ENCODE results near the gene TCEAL4. TPM values are rescaled to one million over a fixed set of nuclear protein-coding genes. Genes with fewer than 3 reads are reported as not detected.

TCEAL4 gene
- total and polyA plus RNA-seq, 2 experiments from 2014 or later: 65.9 to 127 TPM

GRCh38 chrX:103565752-103566151, 19.6 kb upstream of the TCEAL4 start:
- no peaks in the 10 kb centered on the region for H3K27me3 ChIP-seq
- no peaks in the 10 kb centered on the region for H3K4me1 ChIP-seq (ENCODE audit: low read depth)
- no peak for TF ChIP-seq CTCF (IDR thresholded peaks at IDR 0.05; ENCODE audit: low read depth, low read length)
- H3K9me3 ChIP-seq (ENCODE audit: low read depth): no peaks in the 10 kb centered on the region
- DNase-seq (ENCODE audit: low read depth in 1 of 2, low spot score in 1 of 2): peak in 1 of 2 donors; percentile 80
- H3K4me3 ChIP-seq: no peak overlapping the region
- no peaks in the 10 kb centered on the region for H3K36me3 ChIP-seq
- no peak overlapping the region for H3K27ac ChIP-seq

GRCh38 chrX:103571121-103571520, 14.2 kb upstream of the TCEAL4 start:
- Histone ChIP-seq H3K4me3 (no peak overlapping the region), H3K27me3 (no peaks in the 10 kb centered on the region), H3K4me1 (ENCODE audit: low read depth) (no peaks in the 10 kb centered on the region), H3K9me3 (ENCODE audit: low read depth) (no peaks in the 10 kb centered on the region), H3K27ac (no peak overlapping the region), H3K36me3 (no peaks in the 10 kb centered on the region)
- no peak for TF ChIP-seq CTCF (IDR thresholded peaks at IDR 0.05; ENCODE audit: low read depth, low read length)
- DNase-seq (ENCODE audit: low read depth in 1 of 2, low spot score in 1 of 2): no peak

GRCh38 chrX:103571726-103572125, 13.6 kb upstream of the TCEAL4 start:
- no peaks in the 10 kb centered on the region for H3K27me3 ChIP-seq
- H3K4me1 ChIP-seq (ENCODE audit: low read depth): no peaks in the 10 kb centered on the region
- DNase-seq (ENCODE audit: low read depth in 1 of 2, low spot score in 1 of 2): no peak
- TF ChIP-seq CTCF (IDR thresholded peaks at IDR 0.05; ENCODE audit: low read depth, low read length): no peak
- H3K4me3 ChIP-seq: no peak overlapping the region
- H3K27ac ChIP-seq: no peak overlapping the region
- H3K9me3 ChIP-seq (ENCODE audit: low read depth): no peaks in the 10 kb centered on the region
- no peaks in the 10 kb centered on the region for H3K36me3 ChIP-seq

GRCh38 chrX:103573202-103573601, 12.1 kb upstream of the TCEAL4 start:
- no peaks in the 10 kb centered on the region for H3K36me3 ChIP-seq
- H3K27me3 ChIP-seq: no peaks in the 10 kb centered on the region
- DNase-seq (ENCODE audit: low read depth in 1 of 2, low spot score in 1 of 2): no peak
- no peaks in the 10 kb centered on the region for H3K4me1 ChIP-seq (ENCODE audit: low read depth)
- no peaks in the 10 kb centered on the region for H3K9me3 ChIP-seq (ENCODE audit: low read depth)
- no peak for TF ChIP-seq CTCF (IDR thresholded peaks at IDR 0.05; ENCODE audit: low read depth, low read length)
- H3K4me3 ChIP-seq: no peak overlapping the region
- no peak overlapping the region for H3K27ac ChIP-seq

- Histone ChIP-seq H3K36me3 (peaks cover 5% of the 10 kb centered on the region), H3K27ac (no peak overlapping the region), H3K4me1 (ENCODE audit: low read depth) (peaks cover 3% of the 10 kb centered on the region), H3K9me3 (ENCODE audit: low read depth) (no peaks in the 10 kb centered on the region), H3K4me3 (no peak overlapping the region), H3K27me3 (peaks cover 13% of the 10 kb centered on the region)
- DNase-seq (ENCODE audit: low read depth in 1 of 2, low spot score in 1 of 2): peak in 1 of 2 donors; percentile 60
- no peak for TF ChIP-seq CTCF (IDR thresholded peaks at IDR 0.05; ENCODE audit: low read depth, low read length)
Observed at GRCh38 chrX:103584596-103584995, 719 bp upstream of the TCEAL4 start.

GRCh38 chrX:103586314-103586646, 965 bp downstream of the TCEAL4 start:
- Histone ChIP-seq H3K4me1 (ENCODE audit: low read depth) (peaks cover 3% of the 10 kb centered on the region), H3K36me3 (peaks cover 5% of the 10 kb centered on the region), H3K4me3 (peak overlapping the region; percentile 47), H3K27me3 (no peaks in the 10 kb centered on the region), H3K27ac (peak overlapping the region; percentile 50), H3K9me3 (ENCODE audit: low read depth) (no peaks in the 10 kb centered on the region)
- DNase-seq (ENCODE audit: low read depth in 1 of 2, low spot score in 1 of 2): peak in 1 of 2 donors; percentile 52
- no peak for TF ChIP-seq CTCF (IDR thresholded peaks at IDR 0.05; ENCODE audit: low read depth, low read length)
